GM12878 (cell line): ENCODE measurements around the gene CASK. TPM values are rescaled to one million over a fixed set of nuclear protein-coding genes. Genes with fewer than 3 reads are reported as not detected.

Experiments used
- ATAC-seq: fragments of 200-7000 bp; cut with Tn5 transposase; 3 replicates; pipeline ENCODE4 v1.9.1; 2020; ENCODE audit warnings: mild to moderate bottlenecking, moderate library complexity
- BruUV-seq: library from RNA; stranded (reverse); fragments of 400-500 nt; replicated peaks from 2 replicates; lab custom pipeline; 2021; lab: Mats Ljungman, UMichigan
- CTCF ChIA-PET: fragments of 300-600 bp; sonication (Branson Sonifier 250); formaldehyde crosslinking; extraction: SDS; loops from one replicate; lab custom pipeline; 2021; ENCODE audit warnings: inconsistent platforms; lab: Yijun Ruan, JAX
- POLR2A ChIA-PET: fragments of 350-600 bp; formaldehyde crosslinking; extraction: SDS; loops from one replicate; lab custom pipeline; 2021; ENCODE audit warnings: inconsistent platforms; lab: Charles Lee
- RAD21 ChIA-PET: fragments of 300-600 bp; sonication (Branson Sonifier 250); formaldehyde crosslinking; loops from one replicate; lab custom pipeline; 2023; ENCODE audit warnings: antibody characterized with exemption; ENCODE audit not compliant: unreplicated experiment; lab: Charles Lee
- SMC1A ChIA-PET: fragments of 300-600 bp; sonication (Branson Sonifier 250); formaldehyde crosslinking; loops from one replicate; lab custom pipeline; 2023; ENCODE audit not compliant: unreplicated experiment, uncharacterized antibody; lab: Charles Lee
- DNase-seq: peaks from one replicate; pipeline ENCODE4 v3.0.0-alpha.2; 2011; ENCODE audit warnings: low read depth, low spot score
- FAIRE-seq: peaks from 3 replicates; lab custom pipeline; 2011; peaks lifted over from hg19 to GRCh38; lab: Jason Lieb, UNC
- H2AFZ ChIP-seq: 2 replicates; pipeline ENCODE4 v1.6.0; 2011; ENCODE audit warnings: low read depth, low read length, control low read depth; ENCODE audit not compliant: control insufficient read depth
- H3K27ac ChIP-seq: 2 replicates; pipeline ENCODE4 v1.5.1; 2011; ENCODE audit warnings: control low read depth; ENCODE audit not compliant: control insufficient read depth, insufficient read depth
- H3K27me3 ChIP-seq, 2 experiments: replicated peaks in 1 of 2; 2 replicates each; pipeline versions ENCODE4 v1.6.0 to v1.6.1; 2011; ENCODE audit warnings: low read length in 1 of 2; ENCODE audit not compliant: control insufficient read depth in 2 of 2, insufficient read depth in 2 of 2
- H3K36me3 ChIP-seq, 2 experiments: 2 replicates each; pipeline ENCODE4 v1.5.1; 2011; ENCODE audit warnings: low read length in 1 of 2; ENCODE audit not compliant: control insufficient read depth in 2 of 2, insufficient read depth in 2 of 2
- H3K4me1 ChIP-seq: 2 replicates; pipeline ENCODE4 v1.6.1; 2011; ENCODE audit warnings: mild to moderate bottlenecking, low read length, moderate library complexity, mixed read lengths; ENCODE audit not compliant: control insufficient read depth, insufficient read depth
- H3K4me2 ChIP-seq: 2 replicates; pipeline ENCODE4 v1.6.0; 2011; ENCODE audit warnings: control low read depth; ENCODE audit not compliant: control insufficient read depth, insufficient read depth
- H3K4me3 ChIP-seq: fragments of 200-600 bp; sonication (generic); 2 replicates; pipeline ENCODE4 v1.5.1; 2016
- H3K79me2 ChIP-seq: 2 replicates; pipeline ENCODE4 v1.6.0; 2011; ENCODE audit warnings: low read length; ENCODE audit not compliant: control insufficient read depth, insufficient read depth
- H3K9ac ChIP-seq: 2 replicates; pipeline ENCODE4 v1.8.0; 2011; ENCODE audit warnings: low read length, control low read depth, mixed read lengths; ENCODE audit not compliant: control insufficient read depth, insufficient read depth
- H3K9me3 ChIP-seq: replicated peaks from 3 replicates; pipeline ENCODE4 v1.5.1; 2011; ENCODE audit warnings: mild to moderate bottlenecking, low read length; ENCODE audit not compliant: control insufficient read depth, insufficient read depth
- H4K20me1 ChIP-seq: 2 replicates; pipeline ENCODE4 v1.6.0; 2011; ENCODE audit not compliant: control insufficient read depth, insufficient read depth
- CTCF ChIP-seq, 3 experiments: IDR thresholded peaks in 2 of 3; conservative IDR thresholded peaks in 1 of 3; 2 replicates each; pipeline ENCODE4 v1.5.1; 2011; ENCODE audit warnings: low read depth in 3 of 3, low read length in 3 of 3, mild to moderate bottlenecking in 3 of 3, control low read depth in 2 of 3, moderate library complexity in 2 of 3, inconsistent platforms in 1 of 3, mixed read lengths in 1 of 3; ENCODE audit not compliant: control insufficient read depth in 2 of 3, insufficient read depth in 1 of 3; ENCODE audit errors: extremely low read depth in 1 of 3
- HDAC6 ChIP-seq: fragments of 200-600 bp; sonication (generic); IDR thresholded peaks from one replicate; pipeline ENCODE4 v1.8.0; 2017; ENCODE audit warnings: antibody characterized with exemption; ENCODE audit not compliant: unreplicated experiment
- RAD21 ChIP-seq: IDR thresholded peaks from 2 replicates; pipeline ENCODE4 v1.6.1; 2011; ENCODE audit warnings: mild to moderate bottlenecking, low read depth, low read length, moderate library complexity; ENCODE audit not compliant: insufficient read depth
- SMC3 ChIP-seq: IDR thresholded peaks from 2 replicates; pipeline ENCODE4 v1.6.1; 2011; ENCODE audit warnings: low read length, improper control_type of control experiment, borderline replicate concordance
- WGBS: methylation state at CpG from one replicate; pipeline ENCODE4 v1.1.6; 2016; ENCODE audit warnings: low lambda C conversion rate; ENCODE audit not compliant: insufficient replicate concordance, insufficient coverage; ENCODE audit errors: missing lambda C conversion rate; 5-methylcytosine and 5-hydroxymethylcytosine counted together
- in situ Hi-C: fragments of 300-500 bp; cut with MboI; formaldehyde crosslinking; loops from 9 replicates; pipeline ENCODE4 v1.14.3; 2018; ENCODE audit warnings: mixed read lengths
- intact Hi-C: fragments of 100-400 bp; cut with micrococcal nuclease; formaldehyde crosslinking; loops from one replicate; pipeline ENCODE4 v1.14.2; 2022; ENCODE audit not compliant: unreplicated experiment
- polyA plus RNA-seq, 11 experiments: library from polyadenylated mRNA; depleted of rRNA in 4 of 11; unstranded in 6 of 11; stranded (reverse) in 5 of 11; fragments of >200 nt; fragmentation: Nextera tagmentation in 4 of 11; fragmentation: Illumina TruSeq in 1 of 11; extraction: Ambion mirVana in 4 of 11; extraction: Trizol in 1 of 11; gene quantifications; 1 replicate in 1 of 11; 2 replicates in 10 of 11; pipeline versions ENCODE4 v1.2.1 to v1.2.3, GENCODE V29; 2011 to 2016; ENCODE audit warnings: inconsistent platforms in 2 of 11, missing spikeins in 2 of 11, low read depth in 1 of 11
- total RNA-seq, 4 experiments: library from RNA; depleted of rRNA in 3 of 4; stranded (reverse); fragments of >200 nt in 3 of 4; fragmentation: Illumina TruSeq in 1 of 4; extraction: Trizol in 1 of 4; gene quantifications; 2 replicates each; pipeline versions ENCODE4 v1.2.1 to v1.2.3, GENCODE V29; 2013 to 2021

CASK gene
- total and polyA plus RNA-seq, 10 of the 15 experiments (the other 5 are each of a cell fraction or from before 2014, with no cell fraction given) = 0.60 to 45.9 (median 4.8) TPM

DNA sequence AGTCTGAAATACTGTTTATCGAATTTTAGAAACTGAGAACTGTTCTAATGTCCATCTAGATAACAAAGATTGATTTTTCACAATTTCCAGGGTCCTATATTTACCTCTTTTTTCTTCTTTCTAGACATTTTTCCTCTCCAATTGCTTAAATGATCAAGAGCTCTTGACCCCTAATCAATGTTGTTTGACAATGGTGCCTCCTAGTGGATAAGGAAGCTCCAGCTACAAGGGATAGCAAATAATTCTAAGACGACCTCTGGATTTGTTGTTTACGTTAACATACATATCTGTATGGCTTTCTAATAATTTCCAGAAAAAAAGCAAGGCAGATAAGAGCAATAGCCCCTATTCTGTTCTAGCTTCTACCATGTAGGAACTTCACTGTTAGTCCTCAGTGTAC is 163.5 kb downstream of the CASK start:
- FAIRE-seq = no peak
- TF ChIP-seq SMC3 (peak; percentile 70; the same call in 1 of the 2 replicates), HDAC6 (no peak), CTCF (IDR thresholded peaks at IDR 0.05 in 2 of 3, conservative IDR thresholded peaks at IDR 0.05 in 1 of 3; ENCODE audit: control insufficient read depth in 2 of 3, extremely low read depth in 1 of 3, insufficient read depth in 1 of 3, low read depth in 3 of 3, low read length in 3 of 3) (peak; percentile 59 to 67 (median 62)), RAD21 (peak; percentile 93)
- TF ChIP-seq, all 136 proteins: peak for 3
- in situ Hi-C loops = loop anchor here (10.0 kb wide), 1 partner anchor 485 kb away; no protein-coding TSS in a partner anchor
- H3K36me3 ChIP-seq = no peaks in the 10 kb centered on the region
- no peak overlapping the region for H2AFZ ChIP-seq
- POLR2A ChIA-PET = no interaction called here
- no peaks in the 10 kb centered on the region for H3K9me3 ChIP-seq
- WGBS = 0% methylated on average over 3 of the region's 3 CpGs
- DNase-seq (no peak), ATAC-seq (peak; percentile 72)
- BruUV-seq = no TSS peak
- RAD21 ChIA-PET = interaction anchor here (0.5 to 1.9 kb wide), 10 partner anchors 9 to 1216 kb away, joined by 3 to 10 read pairs (median 4); no protein-coding TSS in a partner anchor
- H4K20me1 ChIP-seq = no peaks in the 10 kb centered on the region
- no peak overlapping the region for H3K27ac ChIP-seq
- no peaks in the 10 kb centered on the region for H3K27me3 ChIP-seq
- no peak overlapping the region for H3K9ac ChIP-seq
- no peak overlapping the region for H3K4me3 ChIP-seq
- no peaks in the 10 kb centered on the region for H3K4me1 ChIP-seq
- no peaks in the 10 kb centered on the region for H3K79me2 ChIP-seq
- SMC1A ChIA-PET = interaction anchor here (0.7 to 3.0 kb wide), 16 partner anchors 9 to 673 kb away, joined by 3 to 10 read pairs (median 4); no protein-coding TSS in a partner anchor
- CTCF ChIA-PET = interaction anchor here (0.7 to 2.5 kb wide), 37 partner anchors 9 to 1216 kb away, joined by 3 to 23 read pairs (median 4); no protein-coding TSS in a partner anchor
- intact Hi-C loops = loop anchor here (1.0 to 5.0 kb wide), 2 partner anchors 202 to 483 kb away; no protein-coding TSS in a partner anchor
- no peak overlapping the region for H3K4me2 ChIP-seq
